Karpas-422 (cell line): ENCODE data around the gene BRF1. TPM values are rescaled to one million over a fixed set of nuclear protein-coding genes. Genes with fewer than 3 reads are reported as not detected.

Experiments used
- DNase-seq: peaks from one replicate; pipeline ENCODE4 v3.0.0-alpha.2; 2015
- H2AFZ ChIP-seq: fragments of 200-600 bp; sonication (generic); 2 replicates; pipeline ENCODE4 v1.6.1; 2014; ENCODE audit warnings: antibody characterized with exemption, low read length, mixed read lengths
- H3K27ac ChIP-seq: fragments of 200-600 bp; sonication (generic); 2 replicates; pipeline ENCODE4 v1.5.1; 2014; ENCODE audit warnings: mild to moderate bottlenecking, low read length, moderate library complexity
- H3K27me3 ChIP-seq: fragments of 200-600 bp; sonication (generic); 2 replicates; pipeline ENCODE4 v1.6.1; 2014; ENCODE audit warnings: low read length, mixed read lengths
- H3K36me3 ChIP-seq: fragments of 200-600 bp; sonication (generic); 2 replicates; pipeline ENCODE4 v1.6.1; 2014; ENCODE audit warnings: low read length, mixed read lengths; ENCODE audit not compliant: insufficient read depth
- H3K4me1 ChIP-seq: fragments of 200-600 bp; sonication (generic); 2 replicates; pipeline ENCODE4 v1.6.1; 2014; ENCODE audit warnings: mild to moderate bottlenecking, low read length, mixed read lengths
- H3K4me2 ChIP-seq: fragments of 200-600 bp; sonication (generic); 2 replicates; pipeline ENCODE4 v1.6.1; 2014; ENCODE audit warnings: low read length, low read depth, mild to moderate bottlenecking; ENCODE audit not compliant: poor library complexity, severe bottlenecking
- H3K4me3 ChIP-seq: fragments of 200-600 bp; sonication (generic); 2 replicates; pipeline ENCODE4 v1.5.1; 2014; ENCODE audit warnings: mild to moderate bottlenecking, antibody characterized with exemption, low read length, mixed read lengths
- H3K79me2 ChIP-seq: fragments of 200-600 bp; sonication (generic); 2 replicates; pipeline ENCODE4 v1.6.1; 2014; ENCODE audit warnings: mild to moderate bottlenecking, low read length, mixed read lengths
- H3K9ac ChIP-seq: fragments of 200-600 bp; sonication (generic); 2 replicates; pipeline ENCODE4 v1.6.0; 2014; ENCODE audit warnings: low read length
- H3K9me2 ChIP-seq: fragments of 200-600 bp; sonication (generic), shearing (Covaris generic); replicated peaks from 2 replicates; pipeline ENCODE4 v1.6.0; 2014; ENCODE audit warnings: mild to moderate bottlenecking, low read length, moderate library complexity; ENCODE audit not compliant: insufficient read depth
- H3K9me3 ChIP-seq: fragments of 300-700, 200-600 bp; sonication (generic); 2 replicates; pipeline ENCODE4 v1.6.1; 2014; ENCODE audit warnings: low read length, mixed read lengths
- H4K20me1 ChIP-seq: fragments of 200-600 bp; sonication (generic); 2 replicates; pipeline ENCODE4 v1.6.1; 2014; ENCODE audit warnings: mild to moderate bottlenecking, antibody characterized with exemption, low read length, low read depth; ENCODE audit not compliant: insufficient read depth
- total RNA-seq: library from RNA; depleted of rRNA; stranded (reverse); fragments of >200 nt; shearing (Covaris generic); gene quantifications from 2 replicates; pipeline ENCODE4 v1.2.3, GENCODE V29; 2014; ENCODE audit warnings: low replicate concordance

Gene BRF1
- total RNA-seq, 1 experiment from 2014 or later = 19.0 TPM

DNA sequence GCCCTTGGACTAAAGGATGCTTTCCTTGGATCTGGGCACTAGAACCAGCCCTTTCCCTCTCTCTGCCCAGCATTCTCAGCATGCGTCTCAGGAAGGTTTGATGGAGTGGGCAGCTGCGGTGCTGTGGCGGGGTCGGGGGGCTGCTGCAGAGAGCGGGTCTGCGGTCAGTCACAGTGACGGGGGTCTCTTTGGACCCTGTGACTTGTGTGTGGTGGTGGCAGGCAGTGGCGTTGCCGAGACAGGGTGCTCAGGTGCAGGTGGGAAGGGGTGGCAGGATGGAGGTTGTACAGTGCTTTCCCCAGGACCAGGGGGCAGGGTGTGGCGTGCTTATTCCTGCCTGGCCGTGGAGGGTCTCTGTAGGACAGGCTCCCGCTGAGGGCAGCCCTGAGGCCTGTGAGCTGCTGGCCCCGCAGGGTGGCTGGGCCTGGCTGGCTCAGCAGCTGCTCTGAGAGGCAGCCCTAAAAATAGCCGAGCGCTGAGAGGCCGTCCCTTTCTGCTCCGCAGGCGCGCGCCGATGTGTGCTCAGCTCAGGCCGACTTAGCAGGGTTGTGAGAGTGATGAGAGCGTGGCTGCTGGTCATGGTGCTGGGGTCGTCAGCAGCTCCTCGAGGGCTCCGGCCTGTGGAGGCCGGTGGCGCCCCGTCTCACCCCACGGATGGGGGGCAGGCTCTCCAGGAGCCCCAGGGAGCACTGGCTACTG, 23.4 kb upstream of the BRF1 start:
- no peaks in the 10 kb centered on the region for H3K9me3 ChIP-seq
- no peaks in the 10 kb centered on the region for H3K4me1 ChIP-seq
- H3K9me2 ChIP-seq = no peaks in the 10 kb centered on the region
- no peak for DNase-seq
- no peaks in the 10 kb centered on the region; the same call in 1 of the 2 replicates for H3K79me2 ChIP-seq
- H3K27ac ChIP-seq = no peak overlapping the region
- H2AFZ ChIP-seq = no peak overlapping the region
- no peaks in the 10 kb centered on the region for H3K27me3 ChIP-seq
- no peaks in the 10 kb centered on the region for H3K36me3 ChIP-seq
- H4K20me1 ChIP-seq = peaks cover 74% of the 10 kb centered on the region
- H3K4me3 ChIP-seq = no peak overlapping the region
- no peak overlapping the region for H3K9ac ChIP-seq
- no peak overlapping the region for H3K4me2 ChIP-seq

DNA sequence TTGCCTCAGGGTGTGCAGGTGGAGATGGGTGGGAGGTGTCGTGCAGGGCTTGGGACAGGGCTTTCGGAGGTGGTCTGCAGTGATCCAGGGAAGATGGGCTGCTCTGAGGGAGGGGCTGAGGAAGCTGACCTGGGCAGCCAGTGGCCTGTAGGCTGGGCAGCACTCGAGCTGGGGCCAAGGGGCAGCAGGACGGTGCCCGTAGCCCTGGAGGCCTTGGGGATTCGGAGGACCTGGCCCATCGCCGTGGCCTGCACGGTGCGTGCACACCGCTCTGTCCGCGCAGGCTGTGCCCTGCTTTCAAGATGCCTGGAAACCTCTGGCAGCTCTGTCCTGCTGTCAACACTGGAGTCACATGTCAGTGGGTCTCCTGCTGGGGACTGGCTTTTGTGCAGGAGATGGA, 22.9 kb upstream of the BRF1 start:
- no peak for DNase-seq
- Histone ChIP-seq H3K4me1 (no peaks in the 10 kb centered on the region), H3K27ac (no peak overlapping the region), H3K27me3 (no peaks in the 10 kb centered on the region), H3K9me2 (no peaks in the 10 kb centered on the region), H3K9ac (no peak overlapping the region), H2AFZ (no peak overlapping the region), H3K4me3 (no peak overlapping the region), H3K79me2 (no peaks in the 10 kb centered on the region; the same call in 1 of the 2 replicates), H3K36me3 (no peaks in the 10 kb centered on the region), H3K4me2 (no peak overlapping the region), H4K20me1 (peaks cover 68% of the 10 kb centered on the region), H3K9me3 (no peaks in the 10 kb centered on the region)

DNA sequence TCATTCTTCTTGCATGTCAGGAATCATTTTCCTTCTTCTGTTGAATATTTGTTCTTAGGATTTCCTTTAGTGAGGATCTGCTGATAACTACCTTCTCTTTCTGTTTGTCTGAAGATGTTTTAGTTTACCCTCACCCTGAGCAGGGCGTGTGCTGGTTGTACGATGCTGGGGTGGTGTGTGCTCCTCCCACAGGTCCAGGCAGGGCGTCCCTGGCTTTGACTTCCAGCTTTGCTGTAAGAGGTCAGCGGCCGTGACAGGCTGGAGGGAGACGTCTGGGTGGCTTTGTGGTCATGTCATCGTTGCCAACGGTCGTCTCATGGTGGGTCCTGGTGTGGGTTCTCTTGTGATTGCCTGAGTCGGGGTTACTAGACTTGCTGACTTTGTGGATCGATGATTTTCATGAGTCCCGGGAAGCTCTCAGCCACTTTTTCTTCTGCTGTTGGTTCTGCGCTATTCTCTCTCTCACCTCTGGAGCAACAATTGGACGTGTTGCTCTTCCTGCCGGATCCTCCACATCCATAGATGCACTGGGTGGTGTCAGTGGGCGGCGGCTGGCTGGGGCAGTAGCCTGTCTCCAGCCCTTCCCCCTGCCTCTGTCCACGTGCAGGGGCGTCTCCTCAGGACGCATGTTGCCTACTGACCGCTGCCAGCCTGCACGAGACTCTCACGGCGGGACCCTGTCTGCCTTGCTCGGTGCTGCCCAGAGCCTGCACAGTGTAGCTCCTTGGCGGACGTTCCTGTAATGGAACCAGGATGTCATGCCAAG, 22.2 kb upstream of the BRF1 start:
- Histone ChIP-seq H3K4me1 (no peaks in the 10 kb centered on the region), H3K27me3 (no peaks in the 10 kb centered on the region), H2AFZ (no peak overlapping the region), H3K79me2 (no peaks in the 10 kb centered on the region; the same call in 1 of the 2 replicates), H3K4me2 (no peak overlapping the region), H3K9ac (no peak overlapping the region), H3K36me3 (no peaks in the 10 kb centered on the region), H3K9me3 (no peaks in the 10 kb centered on the region), H4K20me1 (peaks cover 65% of the 10 kb centered on the region), H3K27ac (no peak overlapping the region), H3K9me2 (no peaks in the 10 kb centered on the region), H3K4me3 (no peak overlapping the region)
- DNase-seq = no peak

DNA sequence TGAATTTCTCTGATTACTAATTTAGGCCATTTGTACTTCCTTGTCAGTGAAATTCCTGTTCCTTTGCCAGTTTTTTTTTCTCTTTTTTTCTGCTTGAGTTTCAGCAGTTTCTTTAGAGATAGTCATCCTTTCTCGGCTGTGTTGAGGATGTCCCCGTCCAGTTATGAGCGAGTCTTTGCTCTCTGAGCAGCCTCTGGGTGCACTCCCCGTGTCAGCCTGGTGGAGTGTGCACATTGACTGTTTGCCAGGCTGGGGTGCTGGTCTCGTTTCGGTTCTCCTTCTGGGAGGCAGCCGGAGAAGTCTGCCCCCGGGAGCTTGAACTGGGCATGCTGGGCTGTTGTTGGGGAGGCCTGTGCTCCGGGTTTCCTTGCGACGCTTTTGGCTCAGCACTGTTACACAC, 16.7 kb upstream of the BRF1 start:
- no peaks in the 10 kb centered on the region for H3K9me3 ChIP-seq
- no peak overlapping the region for H3K4me2 ChIP-seq
- peaks cover 14% of the 10 kb centered on the region for H3K4me1 ChIP-seq
- no peaks in the 10 kb centered on the region for H3K9me2 ChIP-seq
- H2AFZ ChIP-seq = no peak overlapping the region
- no peak overlapping the region for H3K27ac ChIP-seq
- no peaks in the 10 kb centered on the region for H3K36me3 ChIP-seq
- H4K20me1 ChIP-seq = peaks cover 40% of the 10 kb centered on the region
- H3K9ac ChIP-seq = no peak overlapping the region
- H3K27me3 ChIP-seq = peaks cover 3% of the 10 kb centered on the region; the same call in 1 of the 2 replicates
- no peak overlapping the region for H3K4me3 ChIP-seq
- H3K79me2 ChIP-seq = no peaks in the 10 kb centered on the region; the same call in 1 of the 2 replicates
- DNase-seq = peak; percentile 63

DNA sequence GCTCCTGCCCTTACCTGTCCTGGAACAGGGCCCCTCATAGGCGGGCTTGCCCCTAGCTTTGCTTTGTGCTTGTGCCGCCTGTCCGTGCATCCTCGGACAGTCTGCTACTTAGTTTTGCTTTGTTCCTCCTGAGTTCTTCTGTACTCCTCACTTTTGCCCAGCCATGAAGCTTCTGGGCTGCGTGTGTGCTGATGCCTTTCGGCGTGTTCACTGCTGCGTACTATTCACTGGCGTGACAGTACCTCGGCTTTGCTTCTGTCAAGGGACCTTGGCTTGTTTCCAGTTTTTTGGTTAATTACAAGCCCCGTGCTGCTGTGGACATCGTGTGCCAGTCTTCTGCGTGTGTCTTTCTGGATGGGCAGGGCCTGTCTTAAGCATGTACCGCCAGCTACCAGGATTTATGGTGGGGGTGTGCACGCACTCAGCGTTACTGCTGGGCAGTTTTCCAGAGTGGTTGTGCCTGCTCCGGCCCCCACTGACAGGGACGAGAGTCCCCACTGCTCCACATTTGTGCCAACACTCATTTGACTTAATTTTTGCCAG, 16.2 kb upstream of the BRF1 start:
- H3K4me3 ChIP-seq = no peak overlapping the region
- no peak for DNase-seq
- H3K9me3 ChIP-seq = no peaks in the 10 kb centered on the region
- H3K9ac ChIP-seq = no peak overlapping the region
- peaks cover 40% of the 10 kb centered on the region for H4K20me1 ChIP-seq
- peaks cover 3% of the 10 kb centered on the region; the same call in 1 of the 2 replicates for H3K27me3 ChIP-seq
- H3K27ac ChIP-seq = no peak overlapping the region
- H3K4me2 ChIP-seq = no peak overlapping the region
- no peaks in the 10 kb centered on the region for H3K36me3 ChIP-seq
- no peaks in the 10 kb centered on the region for H3K9me2 ChIP-seq
- peaks cover 14% of the 10 kb centered on the region for H3K4me1 ChIP-seq
- H2AFZ ChIP-seq = no peak overlapping the region
- H3K79me2 ChIP-seq = no peaks in the 10 kb centered on the region; the same call in 1 of the 2 replicates

GRCh38 chr14:105316577-105316941, 15.8 kb upstream of the BRF1 start:
- Histone ChIP-seq H4K20me1 (peaks cover 40% of the 10 kb centered on the region), H3K4me2 (no peak overlapping the region), H3K9me3 (no peaks in the 10 kb centered on the region), H3K27ac (no peak overlapping the region), H3K27me3 (peaks cover 3% of the 10 kb centered on the region; the same call in 1 of the 2 replicates), H2AFZ (no peak overlapping the region), H3K4me1 (peaks cover 14% of the 10 kb centered on the region), H3K9me2 (no peaks in the 10 kb centered on the region), H3K79me2 (no peaks in the 10 kb centered on the region; the same call in 1 of the 2 replicates), H3K4me3 (no peak overlapping the region), H3K36me3 (no peaks in the 10 kb centered on the region), H3K9ac (no peak overlapping the region)
- DNase-seq = no peak

DNA sequence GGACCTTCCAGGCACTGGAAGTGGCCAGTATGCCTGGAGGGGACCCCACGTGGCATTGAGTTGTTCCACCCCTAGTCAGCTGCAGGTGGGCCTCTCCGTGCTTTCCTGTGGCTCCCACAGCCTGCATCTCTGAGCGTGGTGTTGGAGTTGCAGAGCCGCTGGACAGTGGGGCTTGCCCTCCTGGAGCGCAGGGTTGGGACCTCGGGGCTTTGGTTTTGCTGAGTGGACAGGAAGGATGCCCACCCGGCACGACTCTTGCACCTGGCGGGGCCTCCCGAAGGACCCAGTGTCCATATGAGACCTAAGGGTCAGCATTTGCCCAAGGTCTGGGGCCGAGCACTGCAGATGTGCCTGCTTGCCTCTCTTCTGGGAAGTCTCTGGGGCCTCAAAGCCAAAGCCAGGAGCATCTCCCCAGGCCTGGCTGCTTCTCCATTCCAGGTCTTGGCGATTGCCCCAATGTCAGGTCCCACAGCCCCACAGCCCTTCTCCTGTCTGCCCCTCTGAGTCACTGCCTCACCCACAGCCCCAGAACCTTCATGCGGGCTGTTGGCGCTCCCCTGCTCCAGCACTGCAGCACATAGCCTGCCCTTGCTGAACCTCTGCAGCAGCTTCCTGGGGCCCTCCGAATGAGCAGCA, 15.3 kb upstream of the BRF1 start:
- Histone ChIP-seq H3K79me2 (no peaks in the 10 kb centered on the region; the same call in 1 of the 2 replicates), H3K36me3 (no peaks in the 10 kb centered on the region), H3K4me2 (peak overlapping the region; percentile 87), H2AFZ (no peak overlapping the region), H3K9me2 (no peaks in the 10 kb centered on the region), H3K4me3 (peak overlapping the region; percentile 77; the same call in 1 of the 2 replicates), H3K27ac (no peak overlapping the region), H3K27me3 (peaks cover 3% of the 10 kb centered on the region; the same call in 1 of the 2 replicates), H3K9me3 (no peaks in the 10 kb centered on the region), H3K4me1 (peaks cover 14% of the 10 kb centered on the region), H4K20me1 (peaks cover 40% of the 10 kb centered on the region), H3K9ac (no peak overlapping the region)
- DNase-seq = no peak
